ENCODE results near the gene RHOT2. TPM values are rescaled to one million over a fixed set of nuclear protein-coding genes. Genes with fewer than 3 reads are reported as not detected.

RHOT2 gene
- total and polyA plus RNA-seq, 2 of the 8 experiments (the other 6 are each of a cell fraction or from before 2014, with no cell fraction given): 149 to 194 TPM

- no peak overlapping the region for H3K23ac ChIP-seq (ENCODE audit: insufficient read length)
- H2BK5ac ChIP-seq (ENCODE audit: low read depth, low read length): no peak overlapping the region
- H2BK20ac ChIP-seq (ENCODE audit: low read length): no peak overlapping the region
- H3K4me2 ChIP-seq (ENCODE audit: insufficient read depth in 1 of 2, low read depth in 2 of 2, low read length in 2 of 2): peak overlapping the region; percentile 63 to 95
- H3K9ac ChIP-seq (replicated peaks in 1 of 4; ENCODE audit: extremely low read depth in 1 of 4, low read depth in 3 of 4, low read length in 3 of 4): no peak overlapping the region; a peak in 2 of 7 replicates
- no peak overlapping the region for H3K27ac ChIP-seq (ENCODE audit: low read depth, low read length)
- no peaks in the 10 kb centered on the region for H3K9me3 ChIP-seq (ENCODE audit: insufficient read depth in 2 of 2, low read depth in 1 of 2, low read length in 1 of 2)
- no peak overlapping the region for H2AK5ac ChIP-seq (ENCODE audit: low read depth, low read length)
- WGBS, 2 experiments (ENCODE audit: extremely low coverage in 1 of 2, insufficient coverage in 1 of 2, insufficient read length in 1 of 2, insufficient replicate concordance in 2 of 2, low coverage in 1 of 2, low lambda C conversion rate in 2 of 2, missing lambda C conversion rate in 1 of 2): 92% methylated on average over 36 of the region's 36 CpGs; no CpG with 5 or more reads in 1 of the 2 experiments
- H3K4ac ChIP-seq (replicated peaks; ENCODE audit: insufficient read length, low read depth, low read length): no peak overlapping the region
- no peak overlapping the region for H3K14ac ChIP-seq (ENCODE audit: insufficient read length)
- H3K18ac ChIP-seq (ENCODE audit: extremely low read depth, low read length): no peak overlapping the region
- peaks cover 6% of the 10 kb centered on the region; the same call in 1 of the 2 replicates for H3K79me1 ChIP-seq (ENCODE audit: low read depth, low read length)
- peaks cover 4 to 28% (median 15%) of the 10 kb centered on the region in 4 experiments; a peak in 7 of 8 replicates for H3K36me3 ChIP-seq (ENCODE audit: control insufficient read depth in 2 of 4, insufficient read depth in 4 of 4, low read length in 3 of 4)
- H3K56ac ChIP-seq (replicated peaks; ENCODE audit: insufficient read length, low read depth, low read length): no peak overlapping the region
- no peak overlapping the region for H2BK15ac ChIP-seq (ENCODE audit: low read length)
- H4K20me1 ChIP-seq (replicated peaks in 1 of 2; ENCODE audit: control insufficient read depth in 1 of 2, insufficient read depth in 2 of 2, low read length in 2 of 2): peaks cover 4 to 36% of the 10 kb centered on the region in 2 experiments
- TF ChIP-seq MAX (IDR thresholded peaks at IDR 0.05) (no peak), POLR2A (IDR thresholded peaks at IDR 0.05; ENCODE audit: control extremely low read depth in 1 of 2, low read depth in 2 of 2, low read length in 2 of 2) (peak in 1 of 2 experiments; percentile 43; a peak in 1 of 3 replicates), POLR2AphosphoS5 (IDR thresholded peaks at IDR 0.05; ENCODE audit: low read depth, low read length) (0 out of 2 replicates have a peak, but pooled peaks have one; percentile 41)
- CTCF ChIA-PET (ENCODE audit: partially characterized antibody): interaction anchor here (0.6 to 1.9 kb wide), 8 partner anchors 8 to 780 kb away, joined by 3 to 7 read pairs (median 3); partner anchors contain the start of gene WDR24
- H3K27me3 ChIP-seq (replicated peaks in 1 of 4; ENCODE audit: control insufficient read depth in 3 of 4, extremely low read depth in 1 of 4, insufficient read depth in 3 of 4, low read length in 3 of 4): no peaks in the 10 kb centered on the region; a peak in 1 of 7 replicates
- POLR2A ChIA-PET (ENCODE audit: partially characterized antibody): interaction anchor here (0.9 to 13.3 kb wide), 9 partner anchors 7 to 118 kb away, joined by 3 to 214 read pairs (median 13); partner anchors contain the start of genes CCDC78, GNG13, HAGHL and RHBDL1
- H3K4me3 ChIP-seq (ENCODE audit: extremely low read depth in 1 of 4, insufficient read depth in 2 of 4, low read depth in 3 of 4, low read length in 4 of 4): peak overlapping the region; percentile 62 to 81 (median 74); a peak in 6 of 8 replicates
- H3K79me2 ChIP-seq (ENCODE audit: control insufficient read depth in 1 of 2, insufficient read depth in 2 of 2, low read length in 2 of 2): peaks cover 0 to 12% of the 10 kb centered on the region in 2 experiments; a peak in 1 of 4 replicates
- H4K8ac ChIP-seq (ENCODE audit: extremely low read depth, insufficient read depth, low read length): peak overlapping the region; percentile 51
- H3K4me1 ChIP-seq (replicated peaks in 1 of 4; ENCODE audit: control insufficient read depth in 3 of 4, insufficient read depth in 4 of 4, low read length in 3 of 4): peaks cover 0 to 17% (median 13%) of the 10 kb centered on the region in 4 experiments; a peak in 5 of 7 replicates
- no peak overlapping the region for H2BK12ac ChIP-seq (ENCODE audit: low read depth, low read length)
- H3K23me2 ChIP-seq (ENCODE audit: low read depth, low read length): peaks cover 13% of the 10 kb centered on the region; the same call in 1 of the 2 replicates
- no peak for DNase-seq (ENCODE audit: low read depth in 1 of 2, low spot score in 2 of 2)
- H4K91ac ChIP-seq (replicated peaks; ENCODE audit: insufficient read length, low read length): peak overlapping the region; percentile 22
- FAIRE-seq: no peak
- no peak overlapping the region for H2BK120ac ChIP-seq (replicated peaks; ENCODE audit: low read depth, low read length)
- no peak overlapping the region for H4K5ac ChIP-seq (ENCODE audit: insufficient read length, low read depth, low read length)
- H2AFZ ChIP-seq (ENCODE audit: low read length): no peak overlapping the region
Measured at GRCh38 chr16:682493-683395, 14.8 kb downstream of the RHOT2 start.

Data from H1 (cell line).